Brain microvascular endothelial cell (primary cell): ENCODE results near the gene CPOX.

Experiments
- DNase-seq: peaks from one replicate; pipeline ENCODE4 v3.0.0-alpha.2; 2020
- H3K27ac ChIP-seq: fragments of 250-450 bp; sonication (Bioruptor Pico); 2 replicates; pipeline ENCODE4 v1.5.1; 2020; ENCODE audit warnings: mild to moderate bottlenecking, moderate library complexity
- H3K27me3 ChIP-seq: fragments of 250-450 bp; sonication (Bioruptor Pico); replicated peaks from 2 replicates; pipeline ENCODE4 v1.5.1; 2020; ENCODE audit warnings: mild to moderate bottlenecking
- H3K36me3 ChIP-seq: fragments of 250-450 bp; sonication (Bioruptor Pico); replicated peaks from 2 replicates; pipeline ENCODE4 v1.5.1; 2020; ENCODE audit warnings: mild to moderate bottlenecking
- H3K4me3 ChIP-seq: 2 replicates; pipeline ENCODE4 v1.5.1; 2011; ENCODE audit warnings: low read depth, mild to moderate bottlenecking, control low read depth, low read length, moderate library complexity
- CTCF ChIP-seq: IDR thresholded peaks from 2 replicates; pipeline ENCODE4 v1.5.1; 2011; ENCODE audit warnings: low read depth, mild to moderate bottlenecking, moderate library complexity, low read length, control low read depth, inconsistent platforms; ENCODE audit errors: missing control alignments
- in situ Hi-C: cut with HindIII; loops from 2 replicates; pipeline ENCODE4 v1.10.0; 2017; ENCODE audit warnings: low sequenced_read_pairs, low pct_ligation_motif_present

Gene CPOX

GRCh38 chr3:98599647-98600411 is 6.4 kb upstream of the CPOX start:
- Histone ChIP-seq H3K36me3 (no peaks in the 10 kb centered on the region), H3K4me3 (no peak overlapping the region), H3K27ac (no peak overlapping the region), H3K27me3 (no peaks in the 10 kb centered on the region)
- no peak for TF ChIP-seq CTCF
- DNase-seq: no peak
- in situ Hi-C loops: loop anchor here (25.0 kb wide), 2 partner anchors 187 to 412 kb away; no protein-coding TSS in a partner anchor

DNA sequence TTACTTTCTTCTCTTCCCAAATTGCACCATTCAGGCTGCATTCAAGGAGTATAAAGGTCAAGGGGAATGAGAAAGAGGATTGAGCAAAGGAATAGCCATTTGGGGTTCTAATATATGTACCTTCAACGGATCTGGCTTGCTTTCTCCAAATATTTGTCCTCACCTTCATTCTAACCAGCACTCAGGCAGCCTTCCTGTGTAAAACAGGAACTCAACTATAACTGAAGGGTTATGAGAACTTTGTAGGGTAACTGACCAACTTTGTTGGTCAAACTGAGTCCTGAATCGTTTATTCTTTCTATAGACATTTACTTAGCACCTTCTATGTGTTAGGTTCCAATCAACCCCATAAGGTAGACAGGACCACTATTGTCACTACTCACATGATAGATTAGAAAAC is 5.1 kb upstream of the CPOX start:
- in situ Hi-C loops: no loop called here
- Histone ChIP-seq H3K27me3 (no peaks in the 10 kb centered on the region), H3K27ac (no peak overlapping the region), H3K36me3 (no peaks in the 10 kb centered on the region), H3K4me3 (no peak overlapping the region)
- DNase-seq: no peak
- no peak for TF ChIP-seq CTCF

GRCh38 chr3:98596541-98597500 is 3.4 kb upstream of the CPOX start:
- peak; percentile 22 for DNase-seq
- Histone ChIP-seq H3K36me3 (no peaks in the 10 kb centered on the region), H3K27me3 (no peaks in the 10 kb centered on the region), H3K4me3 (no peak overlapping the region), H3K27ac (no peak overlapping the region)
- TF ChIP-seq CTCF: peak; percentile 48
- in situ Hi-C loops: no loop called here

GRCh38 chr3:98596087-98596486 is 2.7 kb upstream of the CPOX start:
- DNase-seq: no peak
- no peaks in the 10 kb centered on the region for H3K36me3 ChIP-seq
- H3K27me3 ChIP-seq: no peaks in the 10 kb centered on the region
- in situ Hi-C loops: no loop called here
- H3K4me3 ChIP-seq: no peak overlapping the region
- no peak for TF ChIP-seq CTCF
- no peak overlapping the region for H3K27ac ChIP-seq

DNA sequence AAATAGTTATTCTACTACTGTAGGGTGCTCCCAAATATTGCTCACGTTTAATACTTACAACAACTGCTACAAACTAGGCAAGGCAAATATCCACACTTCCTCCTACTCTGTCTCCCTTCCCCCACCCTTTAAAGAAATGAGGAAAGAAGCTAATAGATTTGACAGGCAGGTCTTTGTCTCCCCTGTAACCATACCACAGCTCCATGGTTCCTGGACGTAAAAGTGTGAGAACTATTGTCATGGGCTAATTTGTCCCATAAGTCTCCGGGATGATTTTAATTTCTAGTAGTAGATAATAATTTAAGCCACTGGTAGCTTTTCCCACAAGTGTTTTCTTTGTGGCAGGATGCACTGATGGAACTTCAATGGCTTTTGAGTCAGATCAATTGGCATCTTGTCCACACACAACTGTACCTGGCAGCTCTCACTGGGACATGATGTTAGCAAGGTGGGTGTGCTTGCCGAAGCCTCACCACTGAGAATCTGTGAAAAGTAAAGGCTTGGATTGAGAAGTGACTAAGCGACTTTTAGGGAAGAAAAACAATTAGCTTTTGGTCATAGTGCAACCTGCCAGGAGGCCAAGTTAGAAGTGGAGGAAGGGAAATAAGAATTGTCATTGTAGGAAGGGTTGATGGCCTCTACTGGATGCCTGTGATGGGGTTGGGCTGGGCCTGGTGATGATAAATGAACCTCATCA is 1.4 kb upstream of the CPOX start:
- in situ Hi-C loops: no loop called here
- Histone ChIP-seq H3K27ac (no peak overlapping the region), H3K27me3 (no peaks in the 10 kb centered on the region), H3K4me3 (no peak overlapping the region), H3K36me3 (peaks cover 6% of the 10 kb centered on the region)
- no peak for DNase-seq
- no peak for TF ChIP-seq CTCF
